ENCODE results near the gene FBXO10. TPM values are rescaled to one million over a fixed set of nuclear protein-coding genes. Genes with fewer than 3 reads are reported as not detected.

FBXO10 gene
- total RNA-seq, 2 experiments from 2014 or later, result 9.4 to 13.2 TPM

GRCh38 chr9:37491939-37492338 lies 84.2 kb downstream of the FBXO10 start:
- no TSS peak for BruUV-seq (replicated peaks)
- Histone ChIP-seq H3K27ac (ENCODE audit: low read depth, low read length, poor library complexity, severe bottlenecking) (no peak overlapping the region), H3K4me3 (ENCODE audit: low read depth, low read length, poor library complexity, severe bottlenecking) (no peak overlapping the region), H3K4me2 (ENCODE audit: low read length) (no peak overlapping the region), H3K79me2 (ENCODE audit: insufficient read depth, low read depth, low read length) (peaks cover 18% of the 10 kb centered on the region), H3K9me2 (ENCODE audit: insufficient read depth, low read length) (no peaks in the 10 kb centered on the region), H2AFZ (ENCODE audit: low read length) (no peak overlapping the region), H3K4me1 (ENCODE audit: insufficient read depth, low read length, poor library complexity, severe bottlenecking) (peaks cover 20% of the 10 kb centered on the region), H3K36me3 (ENCODE audit: insufficient read depth, low read length) (peaks cover 96% of the 10 kb centered on the region), H3K9me3 (ENCODE audit: low read length) (no peaks in the 10 kb centered on the region), H4K20me1 (ENCODE audit: insufficient read depth, low read length) (0 out of 2 replicates have a peak, but pooled peaks cover 4% of the 10 kb centered on the region)
- CTCF ChIA-PET (ENCODE audit: unreplicated experiment), result no interaction called here
- TF ChIP-seq CTCF (conservative IDR thresholded peaks at IDR 0.05; ENCODE audit: low read length) (no peak), EZH2phosphoT487 (IDR thresholded peaks at IDR 0.05; ENCODE audit: borderline replicate concordance, low read depth, low read length) (no peak)
- intact Hi-C loops (cut with micrococcal nuclease; ENCODE audit: unreplicated experiment), result no loop called here
- POLR2A ChIA-PET, result no interaction called here
- DNase-seq (ENCODE audit: low spot score), result no peak

GRCh38 chr9:37486616-37487548 lies 89.3 kb downstream of the FBXO10 start:
- H3K4me2 ChIP-seq (ENCODE audit: low read length), result peak overlapping the region; percentile 90
- H4K20me1 ChIP-seq (ENCODE audit: insufficient read depth, low read length), result 0 out of 2 replicates have a peak, but pooled peaks cover 4% of the 10 kb centered on the region
- DNase-seq (ENCODE audit: low spot score), result no peak
- no peak for TF ChIP-seq CTCF (conservative IDR thresholded peaks at IDR 0.05; ENCODE audit: low read length)
- no peak for TF ChIP-seq EZH2phosphoT487 (IDR thresholded peaks at IDR 0.05; ENCODE audit: borderline replicate concordance, low read depth, low read length)
- H3K4me1 ChIP-seq (ENCODE audit: insufficient read depth, low read length, poor library complexity, severe bottlenecking), result peaks cover 33% of the 10 kb centered on the region
- peaks cover 56% of the 10 kb centered on the region for H3K36me3 ChIP-seq (ENCODE audit: insufficient read depth, low read length)
- H3K9me3 ChIP-seq (ENCODE audit: low read length), result no peaks in the 10 kb centered on the region
- H3K4me3 ChIP-seq (ENCODE audit: low read depth, low read length, poor library complexity, severe bottlenecking), result peak overlapping the region; percentile 86
- peaks cover 30% of the 10 kb centered on the region for H3K79me2 ChIP-seq (ENCODE audit: insufficient read depth, low read depth, low read length)
- intact Hi-C loops (cut with micrococcal nuclease; ENCODE audit: unreplicated experiment), result loop anchor here (5.0 kb wide), 2 partner anchors 45 to 105 kb away; partner anchors contain the start of gene TOMM5
- no peak overlapping the region; the same call in 1 of the 2 replicates for H2AFZ ChIP-seq (ENCODE audit: low read length)
- no peaks in the 10 kb centered on the region for H3K9me2 ChIP-seq (ENCODE audit: insufficient read depth, low read length)
- CTCF ChIA-PET (ENCODE audit: unreplicated experiment), result interaction anchor here (0.6 kb wide), 1 partner anchor 9 kb away, joined by 3 read pairs; no protein-coding TSS in a partner anchor
- TSS peak; percentile 47 for BruUV-seq (replicated peaks)
- peak overlapping the region; percentile 51 for H3K27ac ChIP-seq (ENCODE audit: low read depth, low read length, poor library complexity, severe bottlenecking)
- POLR2A ChIA-PET, result interaction anchor here (0.5 to 2.1 kb wide), 11 partner anchors 9 to 114 kb away, joined by 3 to 10 read pairs (median 3); partner anchors contain the start of gene ZBTB5
